Pulmonary artery endothelial cell (primary cell): ENCODE results near the gene UQCRHL. TPM values are rescaled to one million over a fixed set of nuclear protein-coding genes. Genes with fewer than 3 reads are reported as not detected.

Source experiments
- DNase-seq: peaks from one replicate; pipeline ENCODE4 v3.0.0-alpha.2; 2011; ENCODE audit warnings: low read depth, low spot score
- total RNA-seq: library from RNA; depleted of rRNA; stranded (reverse); fragments of >200 nt; gene quantifications from 2 replicates; pipeline ENCODE4 v1.2.3, GENCODE V29; 2014

Gene UQCRHL
- total RNA-seq, 1 donor from 2014 or later: 4.7 TPM

DNA sequence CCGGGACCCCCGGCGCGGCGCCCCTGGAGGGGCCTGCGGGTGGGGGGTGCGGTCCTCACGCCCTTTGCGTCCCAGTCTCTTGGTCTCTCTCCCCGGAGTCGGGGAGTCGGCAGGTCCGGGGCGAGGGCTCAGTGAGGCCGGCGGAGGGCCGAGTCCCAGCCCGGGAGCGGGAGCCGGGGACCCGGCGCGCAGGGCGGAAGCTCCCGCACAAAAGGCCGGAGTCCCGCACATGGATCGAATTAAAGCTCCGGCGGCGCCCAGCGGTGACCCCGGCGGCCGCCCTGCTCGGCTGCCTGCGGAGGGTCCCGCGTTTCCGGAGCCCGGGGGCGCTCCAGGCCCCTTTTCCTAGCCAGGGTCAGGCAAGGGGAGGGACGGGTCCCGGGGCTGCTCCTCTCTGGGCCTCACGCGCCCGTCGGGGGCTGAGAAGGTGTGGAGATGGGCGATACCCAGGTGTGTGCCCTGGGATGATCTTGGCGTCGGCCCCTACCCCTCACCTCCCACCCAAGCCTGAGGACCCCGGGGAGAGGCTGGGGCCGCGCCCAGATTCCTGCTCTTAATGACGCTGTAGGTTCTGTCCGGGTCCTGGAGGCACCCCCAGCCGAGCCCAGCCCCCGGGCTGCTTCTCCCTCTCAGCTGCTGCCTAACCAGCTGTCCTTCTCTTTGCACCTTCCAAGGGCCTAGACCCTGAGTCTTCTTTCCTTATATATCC lies 48.3 kb downstream of the UQCRHL start:
- DNase-seq: no peak

DNA sequence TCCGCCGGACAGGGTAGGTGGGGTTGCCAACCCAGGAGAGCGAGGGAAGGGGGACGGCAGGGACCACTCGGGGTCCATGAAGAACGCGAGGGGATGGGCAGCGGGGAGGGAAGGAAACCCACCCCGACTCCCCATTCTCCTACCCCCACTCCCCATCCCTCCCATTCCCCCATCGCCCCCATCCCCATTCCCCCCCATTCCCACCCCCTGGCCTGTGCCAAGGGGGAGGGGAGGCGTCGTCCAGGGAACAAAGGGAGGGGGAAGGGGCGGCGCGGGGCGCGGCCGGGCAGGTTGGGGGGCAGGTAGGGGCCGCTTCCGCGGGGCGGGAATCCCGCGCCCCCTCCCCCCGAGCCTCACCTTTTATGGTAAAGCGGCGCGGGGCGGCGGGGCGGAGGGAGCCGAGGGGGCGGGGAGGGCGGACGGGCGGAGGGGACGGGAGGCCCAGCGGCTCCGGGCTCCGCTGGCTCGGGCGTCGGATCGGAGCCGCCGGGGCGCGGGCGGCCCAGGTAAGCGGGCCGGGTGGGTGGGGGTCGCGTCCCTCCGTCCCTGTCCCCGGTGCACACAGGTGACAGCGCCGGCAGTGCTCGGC lies 49.0 kb downstream of the UQCRHL start, which contains the start of gene FBLIM1:
Gene FBLIM1, plus strand, starts transcription at position 453 of the 589 bp plus-strand sequence. CDS start 6,189 bp downstream, outside the sequence.
- no peak for DNase-seq

DNA sequence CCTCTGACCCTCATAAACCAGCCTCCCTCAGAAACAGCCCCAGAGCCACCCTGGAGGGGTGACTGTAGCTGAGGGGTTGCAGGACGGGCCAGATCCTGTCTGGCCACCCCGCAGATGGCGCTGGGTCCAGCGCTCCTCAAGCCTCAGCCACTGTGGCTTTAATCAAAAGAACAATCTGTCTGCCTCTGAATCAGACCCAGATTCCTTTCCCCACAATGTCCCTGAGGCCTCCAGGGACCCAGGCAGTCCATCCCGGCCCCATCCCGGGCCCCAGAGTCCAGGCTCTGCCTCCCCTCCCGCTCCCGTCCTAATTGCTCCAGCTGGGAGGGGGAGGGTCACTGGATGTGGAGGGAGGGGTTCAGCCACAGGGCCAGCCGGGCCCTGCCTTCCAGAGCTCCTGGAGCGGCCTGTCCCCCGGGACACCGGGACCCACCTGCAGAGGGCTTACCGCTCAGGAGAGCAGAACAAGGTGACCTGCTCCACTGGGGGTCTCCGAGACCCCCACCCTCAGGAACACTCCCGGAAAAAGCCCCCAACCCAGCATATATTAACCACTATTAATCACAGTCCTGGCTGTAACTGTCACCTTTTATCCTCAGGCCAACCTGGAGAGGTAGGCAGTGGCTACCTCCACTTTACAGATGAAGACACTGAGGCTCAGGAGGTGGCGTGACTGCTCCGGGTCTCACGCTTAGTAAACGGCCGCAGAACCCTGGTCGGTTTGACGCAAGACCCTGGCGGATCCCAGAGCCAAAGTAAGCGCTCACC lies 49.7 kb downstream of the UQCRHL start:
- no peak for DNase-seq

Other genes starting within 250 kb of the UQCRHL start
- 1.4 and 1.5 TPM in 2 replicates for gene AGMAT, start 222.6 kb downstream of the UQCRHL start, total RNA-seq
- gene DDI2, start 190.2 kb downstream of the UQCRHL start, total RNA-seq: 14.2 and 21.3 TPM in 2 replicates
- 49.8 and 57.6 TPM in 2 replicates for gene PLEKHM2, start 123.3 kb downstream of the UQCRHL start, total RNA-seq
- gene SLC25A34, start 71.4 kb downstream of the UQCRHL start, total RNA-seq: 0.20 and 0.42 TPM in 2 replicates
- not detected in 2 replicates for gene TMEM82, start 65.2 kb downstream of the UQCRHL start, total RNA-seq
- gene FBLIM1, start 48.9 kb downstream of the UQCRHL start, total RNA-seq: 311 and 321 TPM in 2 replicates
- gene SPEN, start 40.1 kb upstream of the UQCRHL start, total RNA-seq: 18.9 and 31.7 TPM in 2 replicates
- gene ZBTB17, start 168.5 kb upstream of the UQCRHL start, total RNA-seq: 52.4 and 63.3 TPM in 2 replicates
- not detected in 2 replicates for gene SRARP, start 196.6 kb upstream of the UQCRHL start, total RNA-seq
- 0.14 TPM in 1 of 2 replicates, not detected in the other for gene HSPB7, start 210.4 kb upstream of the UQCRHL start, total RNA-seq
- not detected in 2 replicates for gene CLCNKA, start 214.4 kb upstream of the UQCRHL start, total RNA-seq
- gene CLCNKB, start 236.1 kb upstream of the UQCRHL start, total RNA-seq: 0.07 TPM in 1 of 2 replicates, not detected in the other